Brain microvascular endothelial cell (primary cell): ENCODE measurements around the gene PLET1.
A peak's percentile ranks its signal among the peaks of the same experiment; 100 is the strongest.

Experiments used
- DNase-seq: peaks from one replicate; pipeline ENCODE4 v3.0.0-alpha.2; 2020
- H3K27ac ChIP-seq: fragments of 250-450 bp; sonication (Bioruptor Pico); 2 replicates; pipeline ENCODE4 v1.5.1; 2020; ENCODE audit warnings: mild to moderate bottlenecking, moderate library complexity
- H3K27me3 ChIP-seq: fragments of 250-450 bp; sonication (Bioruptor Pico); replicated peaks from 2 replicates; pipeline ENCODE4 v1.5.1; 2020; ENCODE audit warnings: mild to moderate bottlenecking
- H3K36me3 ChIP-seq: fragments of 250-450 bp; sonication (Bioruptor Pico); replicated peaks from 2 replicates; pipeline ENCODE4 v1.5.1; 2020; ENCODE audit warnings: mild to moderate bottlenecking
- H3K4me3 ChIP-seq: 2 replicates; pipeline ENCODE4 v1.5.1; 2011; ENCODE audit warnings: low read depth, mild to moderate bottlenecking, control low read depth, low read length, moderate library complexity
- in situ Hi-C: cut with HindIII; loops from 2 replicates; pipeline ENCODE4 v1.10.0; 2017; ENCODE audit warnings: low sequenced_read_pairs, low pct_ligation_motif_present
- TF ChIP-seq, protein P1 (sequence below): IDR thresholded peaks from 2 replicates; pipeline ENCODE4 v1.5.1; 2011; ENCODE audit warnings: low read depth, mild to moderate bottlenecking, moderate library complexity, low read length, control low read depth, inconsistent platforms; ENCODE audit errors: missing control alignments

PLET1 gene

DNA sequence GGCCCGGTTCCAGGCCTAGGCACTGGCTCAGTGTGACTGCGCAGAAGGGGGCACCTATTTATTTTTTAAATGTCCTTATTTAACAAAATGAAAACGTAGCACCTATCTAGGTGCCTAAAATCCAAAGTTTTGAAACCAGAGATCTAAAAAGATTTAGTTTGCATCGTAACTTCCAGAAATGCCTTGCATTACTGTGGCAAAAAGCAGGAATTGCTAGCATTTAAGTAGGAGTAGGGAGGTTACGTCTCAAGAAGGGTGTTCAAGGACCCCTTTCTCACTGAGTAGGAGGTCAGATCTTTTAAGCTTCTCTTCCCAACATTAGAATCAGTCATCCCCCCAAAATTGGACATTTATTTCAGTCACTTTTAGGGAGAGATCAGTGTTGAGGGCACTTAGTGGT lies 7.7 kb upstream of the PLET1 start:
- H3K36me3 ChIP-seq, result no peaks in the 10 kb centered on the region
- DNase-seq, result no peak
- H3K27ac ChIP-seq, result no peak overlapping the region
- no peak overlapping the region for H3K4me3 ChIP-seq
- TF ChIP-seq, protein P1, sequence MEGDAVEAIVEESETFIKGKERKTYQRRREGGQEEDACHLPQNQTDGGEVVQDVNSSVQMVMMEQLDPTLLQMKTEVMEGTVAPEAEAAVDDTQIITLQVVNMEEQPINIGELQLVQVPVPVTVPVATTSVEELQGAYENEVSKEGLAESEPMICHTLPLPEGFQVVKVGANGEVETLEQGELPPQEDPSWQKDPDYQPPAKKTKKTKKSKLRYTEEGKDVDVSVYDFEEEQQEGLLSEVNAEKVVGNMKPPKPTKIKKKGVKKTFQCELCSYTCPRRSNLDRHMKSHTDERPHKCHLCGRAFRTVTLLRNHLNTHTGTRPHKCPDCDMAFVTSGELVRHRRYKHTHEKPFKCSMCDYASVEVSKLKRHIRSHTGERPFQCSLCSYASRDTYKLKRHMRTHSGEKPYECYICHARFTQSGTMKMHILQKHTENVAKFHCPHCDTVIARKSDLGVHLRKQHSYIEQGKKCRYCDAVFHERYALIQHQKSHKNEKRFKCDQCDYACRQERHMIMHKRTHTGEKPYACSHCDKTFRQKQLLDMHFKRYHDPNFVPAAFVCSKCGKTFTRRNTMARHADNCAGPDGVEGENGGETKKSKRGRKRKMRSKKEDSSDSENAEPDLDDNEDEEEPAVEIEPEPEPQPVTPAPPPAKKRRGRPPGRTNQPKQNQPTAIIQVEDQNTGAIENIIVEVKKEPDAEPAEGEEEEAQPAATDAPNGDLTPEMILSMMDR, result no peak
- no peaks in the 10 kb centered on the region for H3K27me3 ChIP-seq
- in situ Hi-C loops, result no loop called here

DNA sequence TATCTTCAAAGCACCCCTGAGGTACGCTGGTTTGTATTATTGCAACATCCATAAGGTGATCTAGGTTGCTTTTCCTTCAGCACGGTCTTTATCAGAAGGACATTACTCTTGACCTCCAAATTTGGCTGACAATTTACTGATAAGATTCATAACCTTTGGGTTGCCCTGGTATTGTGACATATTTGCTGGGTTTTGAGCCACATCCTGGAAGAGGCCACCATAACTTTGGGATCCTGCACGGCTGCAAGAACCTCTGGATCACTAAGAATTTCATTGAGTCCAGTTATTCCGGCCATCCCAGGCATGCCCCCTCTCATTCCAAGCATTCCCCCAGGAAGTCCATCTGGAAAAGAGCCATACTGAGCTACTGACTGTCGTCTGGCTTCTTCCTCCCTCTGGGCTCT lies 6.5 kb upstream of the PLET1 start:
- Histone ChIP-seq H3K4me3 (no peak overlapping the region), H3K36me3 (no peaks in the 10 kb centered on the region), H3K27ac (no peak overlapping the region), H3K27me3 (no peaks in the 10 kb centered on the region)
- in situ Hi-C loops, result no loop called here
- no peak for DNase-seq
- TF ChIP-seq, protein P1, result no peak

DNA sequence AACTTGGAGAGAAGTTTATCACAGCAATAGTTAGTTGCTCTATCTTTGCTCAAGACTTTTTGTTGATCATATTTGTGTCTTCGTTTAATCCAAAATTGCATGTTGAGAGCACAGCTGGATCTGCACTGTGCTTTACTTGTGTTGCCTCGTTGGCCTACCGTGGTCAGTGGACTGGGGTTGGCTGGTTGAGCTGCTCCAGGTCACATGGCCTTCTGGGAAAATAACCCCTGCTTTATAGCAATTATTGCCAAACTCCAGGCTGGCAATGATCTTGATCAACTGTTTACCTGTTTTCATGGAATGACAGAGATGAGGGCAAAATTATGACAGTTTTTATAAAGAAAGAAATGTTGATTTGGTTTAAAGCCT lies 5.7 kb upstream of the PLET1 start:
- no peak overlapping the region for H3K4me3 ChIP-seq
- no peaks in the 10 kb centered on the region for H3K27me3 ChIP-seq
- no peak overlapping the region for H3K27ac ChIP-seq
- in situ Hi-C loops, result no loop called here
- DNase-seq, result no peak
- no peaks in the 10 kb centered on the region for H3K36me3 ChIP-seq
- TF ChIP-seq, protein P1, result no peak

DNA sequence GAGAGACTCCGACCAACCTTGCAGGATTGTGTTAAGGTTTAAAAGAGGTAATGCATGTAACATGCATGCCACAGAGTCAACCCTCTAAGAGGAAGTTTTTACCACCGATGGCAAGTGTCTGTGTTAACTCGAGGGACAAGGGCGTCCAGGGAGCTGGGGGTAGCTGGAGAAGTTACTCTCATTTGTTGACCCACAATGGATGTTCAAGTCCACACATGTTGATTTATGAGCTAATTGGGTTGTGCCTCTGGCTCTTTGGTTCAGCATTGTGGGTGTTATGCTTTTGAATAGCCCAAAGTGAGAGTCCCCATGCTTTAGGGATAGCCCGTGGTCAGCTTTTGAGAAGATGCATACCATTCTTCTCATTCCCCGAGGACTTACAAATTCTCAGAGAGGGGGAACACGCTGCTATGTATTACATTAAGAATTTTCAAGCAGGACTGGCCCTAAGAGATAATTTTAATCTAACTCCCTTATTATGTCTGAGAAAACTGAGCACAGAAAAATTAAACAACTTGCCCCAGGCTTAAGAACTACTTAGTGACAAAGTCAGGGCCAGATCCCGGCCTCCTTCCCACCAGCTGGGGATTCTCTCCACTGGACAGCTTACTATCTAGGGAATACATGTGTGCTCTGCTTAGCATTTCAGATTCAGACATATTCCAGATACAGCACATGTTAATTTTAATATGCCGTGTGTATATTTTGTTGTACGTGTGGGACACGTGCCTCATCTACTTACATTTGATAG lies 5.2 kb upstream of the PLET1 start:
- Histone ChIP-seq H3K27me3 (no peaks in the 10 kb centered on the region), H3K4me3 (no peak overlapping the region), H3K36me3 (no peaks in the 10 kb centered on the region), H3K27ac (no peak overlapping the region)
- no peak for DNase-seq
- in situ Hi-C loops, result no loop called here
- TF ChIP-seq, protein P1, result no peak

DNA sequence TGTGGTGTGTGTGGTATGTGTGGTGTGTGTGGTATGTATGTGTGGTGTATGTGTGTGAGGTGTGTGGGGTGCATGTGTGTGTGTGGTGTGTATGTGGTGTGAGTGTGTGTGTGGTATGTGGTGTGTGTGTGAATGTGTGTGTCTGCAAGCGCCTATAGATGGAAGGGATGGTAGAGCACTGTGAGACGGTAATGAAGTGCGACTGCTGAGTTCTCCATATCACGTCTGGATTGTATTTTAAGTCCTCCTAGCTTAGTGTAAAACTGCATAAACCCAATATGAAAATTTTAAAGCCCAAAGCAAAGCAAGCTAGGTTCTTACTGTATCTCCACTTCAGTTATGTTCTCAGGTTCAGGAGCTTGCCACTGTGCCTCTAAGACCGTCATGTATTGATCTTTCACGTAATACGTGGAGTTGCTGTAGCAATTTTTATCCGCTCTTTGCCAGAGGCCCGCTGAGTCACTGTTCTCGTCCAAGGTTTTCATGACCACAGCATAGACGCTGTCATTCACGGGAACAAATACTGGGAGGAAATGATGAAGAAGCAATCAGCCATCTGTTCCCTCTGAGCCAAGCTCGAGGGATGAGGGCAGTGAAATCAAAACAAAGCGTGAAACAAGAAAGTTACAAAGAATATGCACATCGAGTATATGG lies 5.5 kb downstream of the PLET1 start:
- peak overlapping the region; percentile 48 for H3K27ac ChIP-seq
- H3K27me3 ChIP-seq, result no peaks in the 10 kb centered on the region
- no peak overlapping the region for H3K4me3 ChIP-seq
- in situ Hi-C loops, result no loop called here
- TF ChIP-seq, protein P1, result no peak
- no peaks in the 10 kb centered on the region for H3K36me3 ChIP-seq
- DNase-seq, result peak; percentile 90
